ENCODE measurements around the gene AHCY.

- TF ChIP-seq CTCF (conservative IDR thresholded peaks at IDR 0.05; ENCODE audit: low read depth, low read length) (no peak), SMC3 (IDR thresholded peaks at IDR 0.05; ENCODE audit: low read depth, low read length) (no peak), MAZ (IDR thresholded peaks at IDR 0.05; ENCODE audit: borderline replicate concordance, low read depth, low read length) (peak; percentile 37; the same call in 1 of the 2 replicates), CHD1 (IDR thresholded peaks at IDR 0.05; ENCODE audit: low read depth, low read length) (no peak), POLR2A (IDR thresholded peaks at IDR 0.05; ENCODE audit: low read depth, low read length) (no peak), RAD21 (IDR thresholded peaks at IDR 0.05; ENCODE audit: low read length) (no peak), RFX5 (IDR thresholded peaks at IDR 0.05; ENCODE audit: low read depth, low read length) (no peak), MXI1 (IDR thresholded peaks at IDR 0.05; ENCODE audit: borderline replicate concordance, low read depth, low read length) (peak; percentile 70; the same call in 1 of the 2 replicates), ELK1 (IDR thresholded peaks at IDR 0.05; ENCODE audit: borderline replicate concordance, low read depth, low read length) (no peak), BHLHE40 (IDR thresholded peaks at IDR 0.05; ENCODE audit: low read depth, low read length) (no peak), CEBPB (IDR thresholded peaks at IDR 0.05; ENCODE audit: low read depth, low read length) (peak; percentile 39; the same call in 1 of the 2 replicates), FOS (IDR thresholded peaks at IDR 0.05; ENCODE audit: low read depth, low read length) (no peak), RCOR1 (IDR thresholded peaks at IDR 0.05; ENCODE audit: insufficient replicate concordance, low read length) (no peak), MAFK (IDR thresholded peaks at IDR 0.05; ENCODE audit: low read depth, low read length) (no peak; the same call in 1 of the 2 replicates)
These were observed at the start of gene AHCY for GRCh38 chr20:34302723-34303533.

Data from IMR-90 (cell line).